HTERT RPE-1 (cell line): ENCODE results near the gene ARMC9.
"Not testable (repeated sequence)": the region's sequence is repeated elsewhere in the genome, so short reads cannot be mapped to it uniquely, and the experiment has no call there.

Experiments
- in situ Hi-C: fragments of 300-500 bp; cut with MboI; formaldehyde crosslinking; loops from 4 replicates; pipeline ENCODE4 v1.14.3; 2020; ENCODE audit warnings: low sequenced_read_pairs

Gene ARMC9

GRCh38 chr2:231181860-231182512 is 16.4 kb upstream of the ARMC9 start:
- in situ Hi-C loops, result no loop called here

GRCh38 chr2:231182513-231182899 is 15.9 kb upstream of the ARMC9 start:
- in situ Hi-C loops, result no loop called here

GRCh38 chr2:231183851-231184250 is 14.6 kb upstream of the ARMC9 start:
- in situ Hi-C loops, result no loop called here

- in situ Hi-C loops, result no loop called here
These were observed 14.1 kb upstream of the ARMC9 start for GRCh38 chr2:231184319-231184718.

- in situ Hi-C loops, result no loop called here
These were observed 13.2 kb upstream of the ARMC9 start for GRCh38 chr2:231185050-231185725.

- in situ Hi-C loops, result no loop called here
These were observed 12.5 kb upstream of the ARMC9 start for GRCh38 chr2:231185886-231186285.

- in situ Hi-C loops, result no loop called here
These were observed 12.1 kb upstream of the ARMC9 start for GRCh38 chr2:231186325-231186724.

- in situ Hi-C loops, result no loop called here
These were observed 10.5 kb upstream of the ARMC9 start for GRCh38 chr2:231187736-231188505.

- in situ Hi-C loops, result no loop called here
These were observed 9.8 kb upstream of the ARMC9 start for GRCh38 chr2:231188506-231189170.

GRCh38 chr2:231189171-231189530 is 9.3 kb upstream of the ARMC9 start:
- in situ Hi-C loops, result no loop called here

- in situ Hi-C loops, result no loop called here
These were observed 8.6 kb upstream of the ARMC9 start for GRCh38 chr2:231189571-231190495.

- in situ Hi-C loops, result no loop called here
These were observed 7.8 kb upstream of the ARMC9 start for GRCh38 chr2:231190531-231191197.

GRCh38 chr2:231191896-231192872 is 6.2 kb upstream of the ARMC9 start:
- in situ Hi-C loops, result no loop called here

GRCh38 chr2:231193216-231193615 is 5.2 kb upstream of the ARMC9 start:
- in situ Hi-C loops, result no loop called here

GRCh38 chr2:231196592-231196991 is 1.8 kb upstream of the ARMC9 start:
- in situ Hi-C loops, result no loop called here

GRCh38 chr2:231197196-231197595 is 1.2 kb upstream of the ARMC9 start:
- in situ Hi-C loops, result not testable (repeated sequence)

- in situ Hi-C loops, result no loop called here
These were observed 633 bp upstream of the ARMC9 start for GRCh38 chr2:231197706-231198290.

GRCh38 chr2:231199219-231199618 is 788 bp downstream of the ARMC9 start:
- in situ Hi-C loops, result no loop called here
